Measurements from ENCODE around the gene RPL22L1.
"Not testable (repeated sequence)": the region's sequence is repeated elsewhere in the genome, so short reads cannot be mapped to it uniquely, and the experiment has no call there.

The RPL22L1 gene

DNA sequence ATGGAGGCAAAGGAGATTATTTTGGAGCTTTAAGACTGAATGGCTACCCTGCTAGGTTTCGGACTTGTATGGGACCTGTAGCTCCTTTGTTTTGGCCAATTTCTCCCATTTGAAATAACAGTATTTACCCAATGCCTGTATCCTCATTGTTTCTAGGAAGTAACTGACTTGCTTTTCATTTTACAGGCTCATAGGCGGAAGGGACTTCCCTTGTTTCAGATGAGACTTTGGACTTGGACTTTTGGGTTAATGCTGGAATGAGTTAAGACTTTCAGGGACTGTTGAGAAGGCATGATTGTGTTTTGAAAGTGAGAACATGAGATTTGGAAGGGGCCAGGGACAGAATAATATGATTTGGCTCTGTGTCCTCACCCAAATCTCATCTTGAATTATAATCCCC lies 28.0 kb upstream of the RPL22L1 start:
- Histone ChIP-seq H3K4me3 (ENCODE audit: control insufficient read depth in 1 of 7, extremely low read depth in 1 of 7, insufficient read depth in 4 of 7, low read depth in 2 of 7, low read length in 6 of 7) (no peak overlapping the region), H3K27me3 (replicated peaks in 2 of 5; ENCODE audit: control insufficient read depth in 4 of 5, insufficient read depth in 5 of 5, low read length in 4 of 5) (no peaks in the 10 kb centered on the region), H3K4me1 (ENCODE audit: control extremely low read depth in 1 of 4, control insufficient read depth in 4 of 4, insufficient read depth in 4 of 4, low read length in 3 of 4) (no peaks in the 10 kb centered on the region), H3K9me3 (ENCODE audit: control extremely low read depth in 1 of 5, control insufficient read depth in 4 of 5, insufficient read depth in 2 of 5, low read depth in 1 of 5, low read length in 4 of 5) (peaks cover 0 to 5% (median 0%) of the 10 kb centered on the region in 5 experiments), H3K27ac (ENCODE audit: insufficient read depth in 1 of 2, low read depth in 1 of 2, low read length in 2 of 2, poor library complexity in 1 of 2, severe bottlenecking in 2 of 2) (no peak overlapping the region), H3K36me3 (ENCODE audit: control insufficient read depth in 4 of 4, insufficient read depth in 4 of 4, low read length in 3 of 4) (peaks cover 0 to 2% (median 0%) of the 10 kb centered on the region in 4 experiments)
- CTCF ChIA-PET: no interaction called here
- WGBS (ENCODE audit: insufficient coverage): 100% methylated on average over 2 of the region's 2 CpGs
- POLR2A ChIA-PET: no interaction called here
- DNase-seq: no peak

DNA sequence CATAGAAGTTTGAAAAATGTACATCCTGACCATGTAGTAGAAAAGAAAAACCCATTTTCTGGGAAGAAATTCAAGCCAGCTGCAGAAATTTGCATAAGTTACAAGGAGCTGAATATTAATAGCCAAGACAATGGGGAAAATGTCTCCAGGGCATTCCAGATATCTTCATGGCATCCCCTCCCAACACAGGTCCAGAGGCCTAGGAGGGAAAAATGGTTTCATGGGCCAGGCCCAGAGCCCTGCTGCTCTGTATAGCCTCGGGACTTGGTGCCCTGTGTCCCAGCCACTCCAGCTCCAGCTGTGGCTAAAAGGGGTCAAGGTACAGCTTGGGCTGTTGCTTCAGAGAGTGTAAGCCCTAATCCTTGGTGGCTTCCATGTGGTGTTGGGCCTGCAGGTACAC lies 27.2 kb upstream of the RPL22L1 start:
- POLR2A ChIA-PET; H3K27me3 ChIP-seq (replicated peaks in 2 of 5; ENCODE audit: control insufficient read depth in 4 of 5, insufficient read depth in 5 of 5, low read length in 4 of 5); CTCF ChIA-PET; H3K4me3 ChIP-seq (ENCODE audit: control insufficient read depth in 1 of 7, extremely low read depth in 1 of 7, insufficient read depth in 4 of 7, low read depth in 2 of 7, low read length in 6 of 7); H3K4me1 ChIP-seq (ENCODE audit: control extremely low read depth in 1 of 4, control insufficient read depth in 4 of 4, insufficient read depth in 4 of 4, low read length in 3 of 4); DNase-seq; H3K9me3 ChIP-seq (ENCODE audit: control extremely low read depth in 1 of 5, control insufficient read depth in 4 of 5, insufficient read depth in 2 of 5, low read depth in 1 of 5, low read length in 4 of 5); H3K27ac ChIP-seq (ENCODE audit: insufficient read depth in 1 of 2, low read depth in 1 of 2, low read length in 2 of 2, poor library complexity in 1 of 2, severe bottlenecking in 2 of 2); H3K36me3 ChIP-seq (ENCODE audit: control insufficient read depth in 4 of 4, insufficient read depth in 4 of 4, low read length in 3 of 4): not testable (repeated sequence)
- 100% methylated on average over 1 of the region's 1 CpG for WGBS (ENCODE audit: insufficient coverage)

DNA sequence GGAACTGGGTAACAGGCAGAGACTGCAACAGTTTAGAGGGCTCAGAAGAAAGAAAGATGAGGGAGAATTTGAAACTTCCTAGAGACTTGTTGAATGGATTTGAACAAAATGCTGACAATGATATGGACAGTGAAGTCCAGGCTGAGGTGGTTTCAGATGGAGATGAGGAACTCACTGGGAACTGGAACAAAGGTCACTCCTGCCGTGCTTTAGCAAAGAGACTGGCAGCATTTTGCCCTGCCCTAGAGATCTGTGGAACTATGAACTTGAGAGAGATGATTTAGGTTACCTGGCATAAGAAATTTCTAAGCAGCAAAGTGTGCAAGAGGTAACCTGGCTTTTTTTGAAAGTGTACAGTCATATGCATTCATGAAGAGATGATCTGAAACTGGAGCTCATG lies 26.8 kb upstream of the RPL22L1 start:
- ChIA-PET POLR2A (no interaction called here), CTCF (no interaction called here)
- Histone ChIP-seq H3K36me3 (ENCODE audit: control insufficient read depth in 4 of 4, insufficient read depth in 4 of 4, low read length in 3 of 4) (peaks cover 0 to 2% (median 0%) of the 10 kb centered on the region in 4 experiments), H3K9me3 (ENCODE audit: control extremely low read depth in 1 of 5, control insufficient read depth in 4 of 5, insufficient read depth in 2 of 5, low read depth in 1 of 5, low read length in 4 of 5) (peaks cover 0 to 5% (median 0%) of the 10 kb centered on the region in 5 experiments), H3K27me3 (replicated peaks in 2 of 5; ENCODE audit: control insufficient read depth in 4 of 5, insufficient read depth in 5 of 5, low read length in 4 of 5) (no peaks in the 10 kb centered on the region), H3K27ac (ENCODE audit: insufficient read depth in 1 of 2, low read depth in 1 of 2, low read length in 2 of 2, poor library complexity in 1 of 2, severe bottlenecking in 2 of 2) (no peak overlapping the region), H3K4me1 (ENCODE audit: control extremely low read depth in 1 of 4, control insufficient read depth in 4 of 4, insufficient read depth in 4 of 4, low read length in 3 of 4) (no peaks in the 10 kb centered on the region), H3K4me3 (ENCODE audit: control insufficient read depth in 1 of 7, extremely low read depth in 1 of 7, insufficient read depth in 4 of 7, low read depth in 2 of 7, low read length in 6 of 7) (no peak overlapping the region)
- no peak for DNase-seq
- WGBS (ENCODE audit: insufficient coverage): 100% methylated on average over 1 of the region's 1 CpG

DNA sequence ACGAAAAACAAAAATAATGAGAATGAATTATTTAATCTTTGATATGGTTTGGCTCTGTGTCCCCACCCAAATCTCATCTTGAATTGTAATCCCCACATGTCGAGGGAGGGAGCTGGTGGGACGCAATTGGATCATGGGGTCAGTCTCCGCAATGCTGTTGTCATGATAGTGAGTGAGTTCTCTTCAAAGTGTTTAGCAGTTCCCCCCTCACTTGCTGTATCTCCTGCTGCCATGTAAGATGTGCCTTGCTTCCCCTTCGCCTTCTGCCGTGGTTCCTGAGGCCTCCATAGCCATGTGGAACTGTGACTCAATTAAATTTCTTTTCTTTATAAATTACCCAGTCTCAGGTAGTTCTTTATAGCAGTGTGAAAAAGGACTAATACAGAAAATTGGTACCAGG lies 26.3 kb upstream of the RPL22L1 start:
- H3K4me3 ChIP-seq (ENCODE audit: control insufficient read depth in 1 of 7, extremely low read depth in 1 of 7, insufficient read depth in 4 of 7, low read depth in 2 of 7, low read length in 6 of 7); POLR2A ChIA-PET; H3K27ac ChIP-seq (ENCODE audit: insufficient read depth in 1 of 2, low read depth in 1 of 2, low read length in 2 of 2, poor library complexity in 1 of 2, severe bottlenecking in 2 of 2); H3K9me3 ChIP-seq (ENCODE audit: control extremely low read depth in 1 of 5, control insufficient read depth in 4 of 5, insufficient read depth in 2 of 5, low read depth in 1 of 5, low read length in 4 of 5); H3K27me3 ChIP-seq (replicated peaks in 2 of 5; ENCODE audit: control insufficient read depth in 4 of 5, insufficient read depth in 5 of 5, low read length in 4 of 5); H3K36me3 ChIP-seq (ENCODE audit: control insufficient read depth in 4 of 4, insufficient read depth in 4 of 4, low read length in 3 of 4); DNase-seq; H3K4me1 ChIP-seq (ENCODE audit: control extremely low read depth in 1 of 4, control insufficient read depth in 4 of 4, insufficient read depth in 4 of 4, low read length in 3 of 4); CTCF ChIA-PET: not testable (repeated sequence)
- 100% methylated on average over 5 of the region's 6 CpGs for WGBS (ENCODE audit: insufficient coverage)

DNA sequence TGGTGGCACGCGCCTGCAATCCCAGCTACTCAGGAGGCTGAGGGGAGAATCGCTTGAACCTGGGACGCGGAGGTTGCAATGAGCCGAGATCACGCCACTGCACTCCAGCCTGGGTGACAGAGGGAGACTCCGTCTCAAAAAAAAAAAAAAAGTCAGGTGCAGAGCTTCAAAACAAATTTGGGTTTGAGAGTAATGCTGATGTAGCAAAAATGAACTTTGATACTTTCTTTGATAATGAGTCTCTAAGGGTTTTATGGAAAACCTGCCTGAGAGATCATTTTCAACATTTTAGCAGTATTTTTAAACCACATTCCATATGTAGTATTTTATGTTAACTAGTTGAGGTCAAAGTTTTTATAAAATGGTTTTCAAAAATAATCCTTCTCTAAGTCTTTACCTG lies 23.9 kb upstream of the RPL22L1 start:
- CTCF ChIA-PET: no interaction called here
- no peaks in the 10 kb centered on the region for H3K27me3 ChIP-seq (replicated peaks in 2 of 5; ENCODE audit: control insufficient read depth in 4 of 5, insufficient read depth in 5 of 5, low read length in 4 of 5)
- H3K36me3 ChIP-seq (ENCODE audit: control insufficient read depth in 4 of 4, insufficient read depth in 4 of 4, low read length in 3 of 4): peaks cover 0 to 2% (median 0%) of the 10 kb centered on the region in 4 experiments
- H3K4me1 ChIP-seq (ENCODE audit: control extremely low read depth in 1 of 4, control insufficient read depth in 4 of 4, insufficient read depth in 4 of 4, low read length in 3 of 4): no peaks in the 10 kb centered on the region
- H3K9me3 ChIP-seq (ENCODE audit: control extremely low read depth in 1 of 5, control insufficient read depth in 4 of 5, insufficient read depth in 2 of 5, low read depth in 1 of 5, low read length in 4 of 5): peaks cover 0 to 5% (median 0%) of the 10 kb centered on the region in 5 experiments
- POLR2A ChIA-PET: no interaction called here
- DNase-seq: no peak
- no peak overlapping the region for H3K27ac ChIP-seq (ENCODE audit: insufficient read depth in 1 of 2, low read depth in 1 of 2, low read length in 2 of 2, poor library complexity in 1 of 2, severe bottlenecking in 2 of 2)
- no peak overlapping the region for H3K4me3 ChIP-seq (ENCODE audit: control insufficient read depth in 1 of 7, extremely low read depth in 1 of 7, insufficient read depth in 4 of 7, low read depth in 2 of 7, low read length in 6 of 7)
- WGBS (ENCODE audit: insufficient coverage): 96% methylated on average over 8 of the region's 8 CpGs

DNA sequence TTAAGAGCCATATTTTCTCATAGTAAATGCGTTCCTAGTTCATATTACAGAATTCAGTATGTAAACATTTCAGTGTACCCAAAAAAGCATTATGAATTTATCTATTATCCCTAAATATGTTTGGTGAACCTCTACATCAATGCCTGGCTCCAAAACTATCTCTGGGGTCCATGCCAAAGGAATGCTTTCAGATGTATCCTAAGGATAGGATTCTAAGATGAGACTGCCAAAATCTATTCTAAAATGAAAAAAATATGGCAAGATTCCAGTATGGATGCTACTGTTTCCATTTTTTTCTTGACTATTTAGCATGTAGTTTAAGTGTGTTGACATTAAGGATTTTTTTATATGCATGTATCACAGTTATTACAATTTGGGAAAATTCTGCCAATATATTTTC lies 19.6 kb upstream of the RPL22L1 start:
- DNase-seq: no peak
- H3K9me3 ChIP-seq (ENCODE audit: control extremely low read depth in 1 of 5, control insufficient read depth in 4 of 5, insufficient read depth in 2 of 5, low read depth in 1 of 5, low read length in 4 of 5): no peaks in the 10 kb centered on the region
- CTCF ChIA-PET: no interaction called here
- WGBS (ENCODE audit: insufficient coverage): no CpG with 5 or more reads among the region's 1 CpG
- no peaks in the 10 kb centered on the region for H3K36me3 ChIP-seq (ENCODE audit: control insufficient read depth in 4 of 4, insufficient read depth in 4 of 4, low read length in 3 of 4)
- H3K27ac ChIP-seq (ENCODE audit: insufficient read depth in 1 of 2, low read depth in 1 of 2, low read length in 2 of 2, poor library complexity in 1 of 2, severe bottlenecking in 2 of 2): no peak overlapping the region
- no peaks in the 10 kb centered on the region for H3K4me1 ChIP-seq (ENCODE audit: control extremely low read depth in 1 of 4, control insufficient read depth in 4 of 4, insufficient read depth in 4 of 4, low read length in 3 of 4)
- no peaks in the 10 kb centered on the region for H3K27me3 ChIP-seq (replicated peaks in 2 of 5; ENCODE audit: control insufficient read depth in 4 of 5, insufficient read depth in 5 of 5, low read length in 4 of 5)
- POLR2A ChIA-PET: no interaction called here
- no peak overlapping the region for H3K4me3 ChIP-seq (ENCODE audit: control insufficient read depth in 1 of 7, extremely low read depth in 1 of 7, insufficient read depth in 4 of 7, low read depth in 2 of 7, low read length in 6 of 7)

DNA sequence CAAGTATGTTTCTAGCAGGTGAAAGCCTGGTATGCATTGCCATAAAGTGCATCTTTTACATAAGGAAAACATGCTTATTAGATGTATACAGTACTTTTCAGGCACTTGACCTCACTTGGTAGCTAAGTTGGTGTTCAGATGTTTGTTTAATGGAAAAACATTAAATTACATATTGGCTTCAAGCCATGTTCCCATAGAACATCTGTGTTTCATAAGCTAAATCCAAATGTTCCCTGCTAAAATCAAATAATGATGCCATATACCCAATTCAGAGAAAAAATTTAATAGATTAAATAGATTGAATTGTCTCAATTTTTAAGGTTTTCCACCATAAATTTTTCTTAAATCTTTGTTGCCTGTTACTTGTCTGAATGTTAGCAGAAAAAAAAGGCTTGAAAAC lies 19.1 kb upstream of the RPL22L1 start:
- POLR2A ChIA-PET: no interaction called here
- no peaks in the 10 kb centered on the region for H3K27me3 ChIP-seq (replicated peaks in 2 of 5; ENCODE audit: control insufficient read depth in 4 of 5, insufficient read depth in 5 of 5, low read length in 4 of 5)
- peaks cover 0 to 1% (median 0%) of the 10 kb centered on the region in 5 experiments for H3K9me3 ChIP-seq (ENCODE audit: control extremely low read depth in 1 of 5, control insufficient read depth in 4 of 5, insufficient read depth in 2 of 5, low read depth in 1 of 5, low read length in 4 of 5)
- DNase-seq: no peak
- no peaks in the 10 kb centered on the region for H3K36me3 ChIP-seq (ENCODE audit: control insufficient read depth in 4 of 4, insufficient read depth in 4 of 4, low read length in 3 of 4)
- no peaks in the 10 kb centered on the region for H3K4me1 ChIP-seq (ENCODE audit: control extremely low read depth in 1 of 4, control insufficient read depth in 4 of 4, insufficient read depth in 4 of 4, low read length in 3 of 4)
- CTCF ChIA-PET: no interaction called here
- H3K4me3 ChIP-seq (ENCODE audit: control insufficient read depth in 1 of 7, extremely low read depth in 1 of 7, insufficient read depth in 4 of 7, low read depth in 2 of 7, low read length in 6 of 7): no peak overlapping the region
- H3K27ac ChIP-seq (ENCODE audit: insufficient read depth in 1 of 2, low read depth in 1 of 2, low read length in 2 of 2, poor library complexity in 1 of 2, severe bottlenecking in 2 of 2): no peak overlapping the region
